Sigmoid colon (tissue), 4 donors: ENCODE results near the gene PHOX2A.

ENCODE experiments used
- CTCF ChIP-seq, 4 experiments: fragments of 450-650 bp in 3 of 4; fragments of 200-600 bp in 1 of 4; IDR thresholded peaks; one replicate each; pipeline ENCODE4 v1.5.1; 2016 to 2019; ENCODE audit warnings: antibody characterized with exemption in 4 of 4, mild to moderate bottlenecking in 3 of 4, moderate library complexity in 2 of 4
- POLR2A ChIP-seq, 2 donors: fragments of 450-650 bp; IDR thresholded peaks; one replicate each; pipeline ENCODE4 v1.6.1; 2016; ENCODE audit warnings: antibody characterized with exemption in 2 of 2, mild to moderate bottlenecking in 2 of 2, moderate library complexity in 2 of 2
- POLR2AphosphoS5 ChIP-seq, 4 donors: sonication (generic); formaldehyde crosslinking; IDR thresholded peaks; one replicate each; pipeline ENCODE4 v1.6.1; 2017; ENCODE audit warnings: antibody characterized with exemption in 4 of 4

- TF ChIP-seq CTCF (IDR thresholded peaks at IDR 0.05) (no peak), POLR2AphosphoS5 (IDR thresholded peaks at IDR 0.05) (no peak), POLR2A (IDR thresholded peaks at IDR 0.05) (no peak)
Observed at GRCh38 chr11:72240461-72241290, 3.3 kb downstream of the PHOX2A start.
